GM18868 (cell line): ENCODE data around the gene TMEM271.

Experiments
- ATAC-seq: cut with Tn5 transposase; IDR thresholded peaks from one replicate; pipeline ENCODE4 v1.9.1; 2021; ENCODE audit warnings: mild to moderate bottlenecking, moderate library complexity; ENCODE audit not compliant: unreplicated experiment

The TMEM271 gene

DNA sequence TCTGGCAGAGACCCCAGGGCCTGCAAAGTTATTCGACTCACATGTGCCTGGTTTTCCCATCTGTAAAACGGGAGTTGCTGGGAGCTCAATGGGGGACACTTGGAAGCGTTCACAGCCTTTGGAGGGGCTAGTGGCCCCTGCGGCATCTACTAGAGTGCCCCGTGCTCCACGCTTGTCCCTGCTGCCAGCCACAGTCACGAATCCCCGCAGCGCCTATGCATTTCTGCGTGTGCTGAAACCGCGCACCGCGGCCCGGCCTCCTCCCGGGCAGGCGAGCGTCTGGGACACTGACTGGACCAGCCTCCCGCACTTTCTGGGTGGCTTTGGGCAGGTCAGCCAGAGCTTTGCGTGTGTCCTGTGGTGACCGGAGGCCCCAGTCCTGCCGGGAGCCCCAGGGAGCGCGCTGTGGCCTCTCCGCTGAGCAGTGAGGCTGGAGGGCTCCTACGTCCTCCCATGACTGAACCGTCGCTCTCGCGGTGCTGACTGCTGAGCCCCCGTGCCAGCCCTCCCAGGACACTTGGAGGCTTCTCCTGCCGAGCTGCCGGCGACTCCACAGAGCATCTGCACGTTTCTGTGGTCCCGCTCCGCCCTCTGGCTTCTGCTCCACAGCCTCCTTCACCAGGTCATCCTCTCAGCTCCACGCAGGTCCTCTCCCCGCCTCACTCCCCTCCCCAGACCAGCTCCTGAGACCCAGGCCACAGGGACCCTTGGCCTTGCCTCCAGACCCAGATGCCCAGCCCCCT, 40.7 kb downstream of the TMEM271 start:
- ATAC-seq = no peak

DNA sequence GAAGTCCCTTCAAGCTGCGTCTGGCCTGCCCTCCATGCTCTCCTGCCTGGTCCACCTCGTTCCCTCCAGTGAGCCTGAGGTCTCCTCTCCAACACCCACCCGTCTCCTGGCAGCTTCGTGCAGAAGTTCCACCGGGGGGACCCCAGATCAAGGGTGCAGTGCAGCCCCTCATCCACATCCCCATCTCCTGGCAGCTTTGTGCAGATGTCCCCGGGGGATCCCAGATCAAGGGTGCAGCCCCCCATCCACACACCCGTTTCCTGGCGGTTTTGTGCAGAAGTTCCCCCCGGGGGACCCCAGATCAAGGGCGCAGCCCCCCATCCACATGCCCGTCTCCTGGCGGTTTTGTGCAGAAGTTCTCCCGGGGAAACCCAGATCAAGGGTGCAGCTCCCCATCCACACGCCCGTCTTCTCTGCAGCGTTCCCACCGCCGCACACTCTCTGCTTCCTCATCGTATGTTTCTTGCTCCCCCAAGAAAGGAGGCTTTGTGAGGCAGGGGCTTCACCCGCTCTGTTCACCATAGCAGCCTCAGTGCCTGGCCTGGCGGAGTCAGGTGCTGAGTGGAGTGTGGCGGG, 41.4 kb downstream of the TMEM271 start:
- ATAC-seq = no peak

DNA sequence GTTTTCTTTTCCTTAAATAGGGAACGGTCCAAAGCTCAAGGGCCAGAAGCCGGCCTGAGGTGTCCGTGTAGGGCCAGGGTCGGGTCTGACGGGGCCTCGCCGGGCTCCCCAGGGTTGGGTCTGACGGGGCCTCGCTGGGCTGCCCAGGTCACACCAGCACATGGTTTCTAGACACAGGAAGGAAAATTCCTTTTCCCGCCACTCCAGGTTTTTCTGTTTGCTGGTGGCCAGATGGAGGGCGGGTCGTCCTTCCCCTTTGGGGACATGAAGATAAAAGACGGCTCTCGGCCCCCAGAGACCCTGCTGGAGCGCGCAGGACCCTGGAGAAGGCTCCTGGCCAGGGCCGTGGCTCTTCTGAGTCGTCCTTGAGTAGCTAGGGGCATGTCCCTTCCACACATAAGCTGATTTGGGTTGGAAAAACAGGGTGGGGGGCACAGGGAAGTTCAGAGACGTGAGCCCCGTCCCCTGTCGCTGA, 42.0 kb downstream of the TMEM271 start:
- no peak for ATAC-seq

DNA sequence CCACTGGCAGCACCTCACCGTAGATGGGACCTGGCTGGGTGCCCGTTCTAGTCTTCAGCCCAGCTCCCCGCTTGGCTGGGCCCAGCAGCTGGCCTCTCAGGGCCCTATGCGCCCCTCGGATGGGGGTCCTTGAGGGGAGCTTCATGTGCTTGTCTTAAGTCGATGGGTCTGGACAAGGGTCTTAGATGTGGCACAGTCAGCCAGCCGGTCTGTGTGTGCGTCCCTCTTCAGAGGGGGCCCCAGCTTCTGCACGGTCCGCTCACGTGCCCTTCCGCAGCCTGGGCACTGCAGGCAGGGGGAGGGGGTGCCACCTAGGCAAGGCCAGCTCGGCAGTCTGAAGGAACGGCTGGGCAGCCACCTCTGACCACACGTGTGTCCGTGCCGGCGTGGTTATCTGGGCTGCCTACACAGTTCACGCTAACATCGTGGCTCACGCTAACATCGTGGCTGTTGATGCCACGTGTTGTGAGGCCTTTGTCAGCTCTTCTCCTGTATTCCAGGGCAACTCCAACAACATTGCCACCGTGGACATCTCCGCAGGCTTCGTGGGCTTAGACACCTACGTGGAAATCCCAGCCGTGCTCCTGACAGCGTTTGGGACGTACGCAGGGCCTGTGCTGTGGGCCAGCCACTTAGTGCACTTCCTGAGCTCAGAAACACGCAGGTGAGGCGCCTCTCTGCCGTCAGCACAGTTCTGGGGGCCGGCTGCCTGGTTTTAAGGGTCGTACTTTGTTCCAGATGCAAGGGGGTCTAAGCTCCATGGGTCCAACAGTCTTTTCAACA, 42.6 kb downstream of the TMEM271 start:
- no peak for ATAC-seq

DNA sequence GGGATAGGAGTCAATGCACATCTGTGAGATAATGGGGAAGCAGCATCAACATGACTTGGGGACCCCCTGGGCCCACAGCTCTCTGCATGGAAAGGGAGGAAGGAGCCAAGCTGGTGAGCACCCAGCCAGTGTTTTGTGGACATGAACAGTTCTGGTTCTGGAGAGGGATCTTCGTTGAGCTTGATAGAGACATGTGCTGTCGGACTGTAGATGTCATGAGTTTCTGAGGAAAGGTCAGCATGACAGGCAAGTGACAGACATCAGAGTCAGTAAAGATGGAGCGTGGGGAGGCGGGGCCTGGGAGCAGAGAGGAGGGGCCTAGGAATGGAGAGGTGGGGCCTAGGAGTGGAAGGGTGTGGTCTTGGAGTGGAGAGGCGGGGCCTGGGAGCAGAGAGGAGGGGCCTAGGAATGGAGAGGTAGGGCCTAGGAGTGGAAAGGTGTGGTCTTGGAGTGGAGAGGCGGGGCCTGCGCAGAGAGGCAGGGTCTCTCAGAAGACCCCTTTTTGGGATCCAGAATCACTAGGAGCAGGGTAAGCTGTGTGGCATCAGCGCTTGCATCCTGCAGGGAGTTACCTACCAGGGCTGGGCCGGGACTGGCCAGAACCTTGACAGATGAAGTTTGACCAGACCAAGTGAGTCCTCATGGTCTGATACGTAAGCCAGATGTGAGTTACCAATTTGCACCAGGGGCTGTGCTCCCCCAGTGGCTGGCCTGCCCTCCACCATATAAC, 43.3 kb downstream of the TMEM271 start:
- no peak for ATAC-seq

DNA sequence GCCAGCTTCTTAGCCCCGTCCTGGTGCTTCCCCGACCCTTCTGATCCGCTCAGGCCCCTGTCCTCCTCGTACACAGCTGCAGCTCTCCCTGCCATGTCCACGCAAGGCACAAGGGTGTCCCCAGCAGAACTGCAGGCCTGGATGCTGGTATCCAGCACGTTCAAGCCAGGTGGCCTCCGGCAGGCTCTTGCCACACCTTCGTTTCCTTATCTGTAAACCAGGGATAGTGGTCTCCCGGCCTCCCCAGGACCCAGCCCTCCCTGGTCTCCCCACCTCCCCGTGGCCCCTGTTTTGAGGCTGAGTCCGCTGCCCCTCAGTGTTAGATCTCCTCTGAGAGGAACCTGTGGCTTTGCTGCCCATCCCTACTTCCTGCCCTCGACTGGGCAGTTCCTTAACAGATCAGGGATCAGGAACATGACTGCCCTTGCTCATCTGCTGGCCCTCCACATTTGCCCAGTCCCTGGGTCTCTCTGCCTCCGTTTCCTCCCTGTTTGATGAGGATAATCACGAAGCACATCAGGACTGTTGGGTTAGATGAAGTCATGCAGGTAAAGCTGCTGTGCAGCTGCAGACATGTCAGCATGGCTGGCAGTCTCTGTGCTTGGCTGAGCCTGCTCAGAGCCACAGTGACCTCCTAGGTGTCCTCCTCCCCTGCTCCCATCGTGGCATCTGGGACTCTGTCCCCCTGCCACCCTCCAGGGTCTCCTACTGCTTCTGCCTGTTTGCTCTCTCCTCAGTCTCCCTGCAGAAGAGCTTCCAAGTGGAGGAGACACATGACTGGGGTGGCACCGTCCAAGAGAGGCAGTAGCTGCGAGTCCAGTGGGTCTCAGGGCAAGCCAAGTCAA, 44.2 kb downstream of the TMEM271 start:
- no peak for ATAC-seq

DNA sequence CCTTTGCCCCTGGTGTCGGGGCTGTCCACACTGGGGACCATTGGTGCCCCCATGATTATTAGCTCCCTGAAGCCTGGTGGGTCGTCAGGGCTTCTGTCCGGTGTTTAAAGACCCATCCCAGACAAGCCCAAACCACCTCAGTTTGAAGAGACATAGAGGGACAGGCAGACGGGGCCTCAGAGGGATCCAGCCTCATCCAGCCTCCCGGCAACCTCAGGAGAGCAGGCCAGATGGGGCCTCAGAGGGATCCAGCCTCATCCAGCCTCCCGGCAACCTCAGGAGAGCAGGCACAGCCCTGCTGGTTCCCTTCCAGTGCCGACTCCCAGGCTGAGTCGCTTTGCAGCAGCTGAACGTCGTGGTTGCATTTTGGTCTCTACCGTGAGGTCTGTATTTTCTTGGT, 45.0 kb downstream of the TMEM271 start:
- ATAC-seq = no peak

DNA sequence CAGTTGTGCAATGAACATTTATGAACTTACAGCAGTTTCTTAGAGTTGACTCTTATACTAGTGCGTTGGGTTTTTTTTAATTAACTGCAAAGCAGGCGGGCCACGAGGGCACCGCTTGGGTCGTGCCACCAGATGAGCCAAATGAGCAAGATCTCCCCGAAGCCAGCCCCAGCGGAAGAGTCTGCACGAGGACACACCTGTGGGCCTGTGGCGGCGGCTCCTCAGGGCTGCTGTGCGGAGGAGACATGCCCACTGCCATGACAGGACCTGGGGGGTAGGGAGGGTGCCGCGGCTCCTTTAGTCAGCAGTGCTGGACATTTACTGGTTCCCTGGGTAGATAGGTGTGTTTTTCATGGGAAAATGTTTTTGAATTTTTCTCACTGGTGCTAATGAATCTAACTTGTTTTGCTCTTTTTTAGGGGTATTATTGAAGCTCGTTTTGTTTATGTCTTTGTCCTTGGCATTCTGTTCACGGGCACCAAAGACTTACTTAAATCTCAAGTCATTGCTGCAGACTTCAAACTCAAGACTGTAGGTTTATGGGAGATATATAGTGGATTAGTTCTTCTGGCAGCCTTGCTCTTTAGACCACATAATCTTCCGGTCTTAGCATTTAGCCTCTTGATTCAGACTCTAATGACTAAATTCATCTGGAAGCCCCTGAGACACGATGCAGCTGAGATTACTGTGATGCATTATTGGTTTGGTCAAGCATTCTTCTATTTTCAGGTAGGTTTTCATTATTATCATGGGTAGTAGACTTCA, 45.9 kb downstream of the TMEM271 start:
- no peak for ATAC-seq

DNA sequence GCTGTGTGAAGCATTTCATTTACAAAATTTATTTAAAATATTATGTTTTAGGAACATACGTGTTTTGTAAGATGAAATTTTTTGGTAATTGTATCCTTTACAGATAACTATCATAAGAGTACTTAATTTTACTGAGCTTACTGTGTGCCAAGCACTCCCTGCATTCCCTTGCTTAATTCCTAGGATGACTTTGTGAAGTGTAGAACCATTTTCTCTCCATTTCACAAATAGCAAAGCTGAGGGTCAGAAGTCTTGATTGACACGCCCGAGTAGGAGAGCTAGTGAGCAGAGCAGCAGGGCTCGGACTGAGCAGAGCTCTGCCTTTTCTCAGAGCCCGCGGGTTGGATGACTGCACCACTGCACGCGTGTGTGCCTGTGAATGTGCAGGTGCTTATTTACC, 46.5 kb downstream of the TMEM271 start:
- ATAC-seq = no peak

DNA sequence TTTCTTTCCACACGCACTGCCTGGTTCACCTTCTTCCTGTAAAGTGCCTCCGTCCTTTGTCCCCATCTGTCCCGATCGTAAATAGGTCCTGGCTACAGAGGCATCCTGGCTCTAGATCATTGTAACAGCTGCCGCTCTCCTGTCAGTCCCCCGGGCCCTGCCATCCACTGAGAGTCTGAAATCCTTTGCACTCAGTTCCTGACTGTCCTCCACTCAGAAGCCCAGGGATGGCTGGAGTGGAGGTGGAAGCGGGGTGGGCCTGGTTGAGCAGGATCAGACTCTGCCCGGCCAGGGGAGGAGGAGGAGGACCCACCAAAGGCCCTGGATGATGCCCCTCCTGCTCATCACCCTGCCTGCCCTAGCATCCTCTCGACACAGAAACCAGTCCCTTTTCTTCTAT, 47.3 kb downstream of the TMEM271 start:
- no peak for ATAC-seq

DNA sequence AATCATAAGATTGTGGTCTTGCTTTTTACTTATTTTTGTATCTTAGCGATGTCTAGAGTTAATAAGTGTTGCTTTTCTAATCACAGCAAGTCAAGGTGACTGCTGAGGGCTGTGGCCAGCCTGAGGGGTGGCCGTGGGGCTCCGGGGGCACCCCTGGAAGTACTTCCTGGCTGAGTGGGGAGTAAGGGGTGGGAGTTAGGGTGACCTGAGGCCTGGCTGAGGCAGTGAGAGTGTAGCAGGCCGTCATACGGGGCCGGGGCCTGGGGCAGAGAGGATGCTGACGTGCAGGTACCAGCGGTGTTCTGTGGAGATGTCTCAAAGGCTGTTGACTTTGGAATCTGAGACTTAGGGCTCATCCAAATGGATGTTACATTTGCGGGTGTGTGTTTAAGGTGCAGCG, 47.8 kb downstream of the TMEM271 start:
- ATAC-seq = no peak

DNA sequence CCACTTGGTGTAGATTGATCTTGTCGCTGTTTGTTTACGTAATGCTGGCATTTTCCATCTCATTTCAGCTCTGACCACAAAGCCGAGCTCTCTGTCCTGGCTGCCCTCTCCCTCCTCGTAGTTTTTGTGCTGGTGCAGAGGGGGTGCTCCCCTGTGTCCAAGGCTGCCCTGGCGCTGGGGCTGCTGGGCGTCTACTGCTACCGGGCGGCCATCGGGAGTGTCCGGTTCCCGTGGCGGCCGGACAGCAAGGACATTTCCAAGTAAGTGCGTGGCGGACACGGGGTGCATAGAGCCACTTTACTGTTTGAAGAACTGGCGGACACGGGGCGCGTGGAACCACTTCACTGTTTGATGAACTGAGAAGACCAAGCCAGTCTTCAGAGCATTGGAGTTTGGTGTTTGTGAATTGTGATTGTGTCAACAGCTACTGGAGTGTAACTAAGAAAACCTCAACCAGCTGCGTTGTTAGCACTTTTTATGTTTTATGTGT, 49.1 kb downstream of the TMEM271 start:
- ATAC-seq = no peak

DNA sequence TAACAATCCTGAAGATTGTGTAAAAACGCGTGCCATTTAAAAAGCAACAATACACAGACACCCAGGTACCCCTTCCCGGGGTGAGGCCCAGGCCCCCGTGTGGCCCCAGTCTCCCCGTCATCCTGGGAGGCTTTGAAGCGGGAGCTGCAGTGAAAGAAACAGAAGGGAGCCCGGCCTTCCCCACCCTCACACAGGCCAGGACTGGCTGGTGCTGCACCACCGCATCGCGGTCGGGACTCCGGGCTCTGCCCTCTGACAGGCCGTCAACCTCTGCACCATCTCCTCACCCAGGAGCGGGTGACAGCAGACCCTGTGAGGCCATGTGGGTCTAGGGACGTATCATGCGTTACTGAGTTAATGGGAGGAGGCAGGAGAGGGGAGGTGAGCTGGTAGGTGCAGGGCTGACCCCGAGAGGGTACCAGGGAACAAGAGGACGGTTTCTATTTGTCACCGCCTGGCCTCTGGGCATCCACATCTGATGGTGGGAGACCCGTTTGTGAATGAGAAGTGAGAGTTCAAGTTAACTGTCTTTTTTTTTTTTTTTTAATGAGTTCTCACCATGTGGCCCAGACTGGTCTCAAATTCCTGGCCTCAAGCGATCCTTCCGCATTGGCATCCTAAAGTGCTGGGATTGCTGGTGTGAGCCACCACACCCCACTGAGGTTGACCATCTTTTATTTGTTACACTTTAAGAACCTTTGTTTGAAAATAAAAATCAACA, 49.7 kb downstream of the TMEM271 start:
- no peak for ATAC-seq

DNA sequence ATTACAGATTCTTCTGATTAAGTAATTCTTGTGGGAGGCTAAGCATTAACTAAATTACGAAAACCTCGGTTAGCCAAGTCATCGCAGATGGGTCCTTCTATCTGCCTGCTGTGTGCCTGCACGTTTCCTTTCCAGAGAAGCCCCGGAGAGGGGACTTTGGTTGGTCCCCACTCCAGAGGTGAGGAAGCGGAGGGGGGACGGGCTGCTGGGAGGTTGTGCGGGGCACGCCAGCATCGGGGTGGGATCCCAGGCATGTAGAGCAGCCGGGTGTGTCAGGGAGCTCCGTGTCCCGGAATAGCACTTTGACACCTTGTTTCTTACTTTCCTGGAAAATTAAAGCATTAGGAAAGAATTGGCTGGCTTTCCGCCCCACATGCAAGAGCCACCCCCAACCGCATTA, 50.4 kb downstream of the TMEM271 start:
- ATAC-seq = no peak

DNA sequence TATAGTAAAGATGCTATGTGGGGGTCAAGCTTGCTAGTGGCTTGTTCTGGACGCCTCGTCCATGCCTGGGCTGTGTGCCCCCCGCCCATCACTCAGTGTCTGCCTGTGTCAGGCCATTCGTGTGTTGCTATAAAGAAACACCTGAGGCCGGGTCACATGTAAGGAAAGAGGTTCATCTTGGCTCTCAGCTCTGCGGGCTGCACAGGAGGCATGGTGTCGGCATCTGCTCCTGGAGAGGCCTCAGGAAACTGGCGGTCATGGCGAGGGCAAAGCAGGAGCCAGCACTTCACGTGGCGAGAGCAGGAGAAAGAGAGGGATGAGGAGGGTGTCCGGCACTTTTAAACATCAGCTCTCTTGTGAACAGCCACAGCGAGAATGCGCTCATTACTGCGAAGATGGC, 51.9 kb downstream of the TMEM271 start:
- no peak for ATAC-seq
